HG03469 (cell line): ENCODE measurements around the gene MICA.
"Not testable (repeated sequence)": the region's sequence is repeated elsewhere in the genome, so short reads cannot be mapped to it uniquely, and the experiment has no call there.

Source experiments
- ATAC-seq: cut with Tn5 transposase; IDR thresholded peaks from one replicate; pipeline ENCODE4 v1.9.1; 2021; ENCODE audit warnings: mild to moderate bottlenecking, moderate library complexity, moderate number of reproducible peaks; ENCODE audit not compliant: unreplicated experiment

Gene MICA

DNA sequence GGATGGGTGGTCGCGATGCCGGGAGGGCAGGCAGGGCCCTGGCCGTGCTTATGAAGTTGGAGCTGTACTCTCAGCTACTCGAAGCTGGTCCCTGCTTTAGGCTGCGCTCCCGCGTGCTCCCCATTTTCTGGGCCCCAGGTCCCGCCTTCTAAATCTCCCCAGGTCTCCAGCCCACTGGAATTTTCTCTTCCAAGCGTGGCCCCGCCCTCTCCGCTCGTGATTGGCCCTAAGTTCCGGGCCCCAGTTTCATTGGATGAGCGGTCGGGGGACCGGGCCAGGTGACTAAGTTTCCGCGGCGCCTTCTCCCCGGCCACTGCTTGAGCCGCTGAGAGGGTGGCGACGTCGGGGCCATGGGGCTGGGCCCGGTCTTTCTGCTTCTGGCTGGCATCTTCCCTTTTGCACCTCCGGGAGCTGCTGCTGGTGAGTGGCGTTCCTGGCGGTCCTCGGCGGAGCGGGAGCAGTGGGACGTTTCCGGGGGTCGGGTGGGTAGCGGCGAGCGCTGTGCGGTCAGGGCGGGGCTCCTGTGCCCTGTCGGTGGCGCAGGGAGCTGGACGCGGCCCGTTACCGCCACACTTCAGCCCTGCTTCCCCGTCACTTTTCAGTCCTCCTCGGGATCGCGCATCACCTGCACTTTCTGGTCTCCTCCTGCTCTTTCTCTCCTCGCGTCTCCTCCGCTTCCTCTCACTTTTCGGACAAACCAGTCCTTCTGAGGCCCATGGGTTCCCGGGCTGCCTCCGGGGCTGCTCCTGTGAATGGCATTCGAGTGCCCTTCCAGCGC, at the start of gene MICA:
Gene MICA, plus strand, starts transcription at position 313 of the 778 bp plus-strand sequence. Its CDS starts 38 bp downstream, at position 351.
- no peak for ATAC-seq

- ATAC-seq, result no peak
Observed at GRCh38 chr6:31354158-31354863, 49.1 kb upstream of the MICA start.

DNA sequence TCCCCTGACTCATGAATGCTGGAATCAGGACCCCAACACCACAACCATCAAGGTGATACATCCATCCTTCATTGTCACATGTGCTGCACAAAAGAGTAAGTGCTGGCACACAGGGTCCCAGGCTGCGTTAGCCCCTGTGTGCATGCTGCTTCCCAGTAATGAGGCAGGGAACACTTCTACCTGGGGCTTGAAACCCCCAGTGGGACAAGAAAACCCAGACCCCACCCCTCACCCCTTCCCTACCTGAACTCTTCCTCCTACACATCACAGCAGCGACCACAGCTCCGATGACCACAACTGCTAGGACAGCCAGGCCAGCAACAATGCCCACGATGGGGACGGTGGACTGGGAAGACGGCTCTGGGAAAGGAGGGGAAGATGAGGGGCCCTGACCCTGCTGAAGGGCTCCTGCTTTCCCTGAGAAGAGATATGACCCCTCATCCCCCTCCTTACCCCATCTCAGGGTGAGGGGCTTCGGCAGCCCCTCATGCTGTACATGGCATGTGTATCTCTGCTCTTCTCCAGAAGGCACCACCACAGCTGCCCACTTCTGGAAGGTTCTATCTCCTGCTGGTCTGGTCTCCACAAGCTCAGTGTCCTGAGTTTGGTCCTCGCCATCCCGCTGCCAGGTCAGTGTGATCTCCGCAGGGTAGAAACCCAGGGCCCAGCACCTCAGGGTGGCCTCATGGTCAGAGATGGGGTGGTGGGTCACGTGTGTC, 48.4 kb upstream of the MICA start:
- no peak for ATAC-seq

- no peak for ATAC-seq
Observed at GRCh38 chr6:31355583-31355948, 47.8 kb upstream of the MICA start.

DNA sequence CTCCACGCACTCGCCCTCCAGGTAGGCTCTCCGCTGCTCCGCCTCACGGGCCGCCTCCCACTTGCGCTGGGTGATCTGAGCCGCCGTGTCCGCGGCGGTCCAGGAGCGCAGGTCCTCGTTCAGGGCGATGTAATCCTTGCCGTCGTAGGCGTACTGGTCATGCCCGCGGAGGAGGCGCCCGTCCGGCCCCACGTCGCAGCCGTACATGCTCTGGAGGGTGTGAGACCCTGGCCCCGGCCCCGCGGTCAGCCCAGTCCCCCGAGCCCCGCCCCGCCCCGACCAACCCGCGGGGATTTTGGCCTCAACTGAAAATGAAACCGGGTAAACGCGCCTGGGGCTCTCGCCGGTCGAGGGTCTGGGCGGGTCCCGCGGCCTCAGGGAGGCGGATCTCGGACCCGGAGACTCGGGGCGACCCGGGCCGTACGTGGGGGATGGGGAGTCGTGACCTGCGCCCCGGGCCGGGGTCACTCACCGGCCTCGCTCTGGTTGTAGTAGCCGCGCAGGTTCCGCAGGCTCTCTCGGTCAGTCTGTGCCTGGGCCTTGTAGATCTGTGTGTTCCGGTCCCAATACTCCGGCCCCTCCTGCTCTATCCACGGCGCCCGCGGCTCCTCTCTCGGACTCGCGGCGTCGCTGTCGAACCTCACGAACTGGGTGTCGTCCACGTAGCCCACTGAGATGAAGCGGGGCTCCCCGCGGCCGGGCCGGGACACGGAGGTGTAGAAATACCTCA, 47.0 kb upstream of the MICA start:
- ATAC-seq, result no peak

GRCh38 chr6:31356946-31357466, 46.4 kb upstream of the MICA start, which contains the start of gene HLA-B:
Gene HLA-B (minus strand): TSS chr6:31357179. CDS start chr6:31357158, 21 bp downstream.
- peak; percentile 80 for ATAC-seq

DNA sequence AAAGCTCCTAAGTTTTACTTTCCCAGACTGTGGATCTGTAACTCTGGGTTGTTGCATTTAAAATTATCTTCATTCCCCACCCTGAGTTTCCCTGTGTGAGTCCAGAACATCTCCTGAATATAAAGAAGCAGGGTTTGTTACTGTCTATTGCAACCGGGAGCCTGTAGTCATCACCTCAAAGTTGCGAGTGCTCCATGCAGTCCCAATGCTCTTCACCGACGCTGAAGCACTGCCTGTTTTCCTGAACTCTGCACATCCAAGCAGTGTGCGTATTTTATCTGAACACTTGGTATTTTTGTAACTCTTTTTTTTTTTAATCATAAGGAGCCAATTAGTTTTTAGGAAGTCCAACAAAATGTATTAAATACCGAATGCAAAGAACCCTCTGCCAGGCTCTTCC, 45.5 kb upstream of the MICA start:
- no peak for ATAC-seq

DNA sequence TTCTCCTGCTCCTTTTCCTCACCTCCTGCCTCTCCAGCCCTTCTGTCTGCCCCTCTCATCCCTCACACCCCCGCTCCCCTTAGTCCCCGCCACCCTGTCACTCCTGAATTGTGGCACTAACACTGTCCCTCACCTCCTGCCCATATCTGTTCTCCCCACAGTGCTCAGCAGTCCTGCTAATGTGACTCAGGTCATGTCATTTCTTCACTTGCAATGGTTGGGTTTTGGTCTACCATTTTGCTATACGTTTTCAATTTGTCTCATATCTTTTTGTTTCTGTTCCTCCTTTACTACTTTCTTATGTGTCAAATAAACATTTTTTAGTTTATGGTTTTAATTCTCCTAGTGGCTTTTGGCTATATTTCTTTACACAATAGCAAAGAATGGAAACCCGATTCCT, 45.1 kb upstream of the MICA start:
- no peak for ATAC-seq

GRCh38 chr6:31359581-31359980, 43.8 kb upstream of the MICA start:
- ATAC-seq, result no peak

DNA sequence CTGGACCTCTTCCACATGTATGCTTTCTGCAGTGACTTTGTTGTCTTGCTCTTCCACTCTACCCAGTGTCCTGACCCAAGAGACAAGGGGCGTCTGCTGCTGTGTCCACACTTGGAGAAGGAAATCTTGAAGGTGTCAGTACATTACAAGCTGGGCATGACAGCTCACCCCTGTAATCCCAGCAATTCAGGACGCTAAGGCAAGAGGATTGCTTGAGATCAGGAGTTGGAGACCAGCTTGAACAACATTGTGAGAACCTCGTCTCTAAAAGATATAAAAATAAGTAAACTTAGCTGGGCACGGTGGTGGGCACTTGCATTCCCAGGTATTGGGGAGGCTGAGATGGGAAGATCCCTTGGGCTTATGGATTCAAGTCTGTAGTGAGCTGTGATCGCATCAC, 40.6 kb upstream of the MICA start:
- ATAC-seq, result no peak

DNA sequence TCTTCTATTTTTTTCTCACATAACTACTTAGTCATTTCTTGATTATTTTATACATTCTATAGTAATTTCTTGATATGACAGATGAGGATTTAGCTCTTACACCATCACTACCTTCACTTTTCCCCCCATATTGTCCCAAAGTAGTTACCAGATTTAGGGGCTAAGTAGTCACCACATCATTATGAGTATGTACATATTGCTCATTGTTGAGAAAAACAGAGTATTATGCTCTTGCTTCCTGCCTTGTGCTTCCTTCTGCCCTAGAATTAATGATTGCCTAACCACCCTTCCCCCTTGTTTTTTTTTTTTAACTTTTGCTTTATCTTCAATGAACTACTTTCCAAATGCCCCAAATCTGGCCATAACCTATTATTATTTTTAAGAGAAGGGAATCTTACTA, 39.6 kb upstream of the MICA start:
- no peak for ATAC-seq

DNA sequence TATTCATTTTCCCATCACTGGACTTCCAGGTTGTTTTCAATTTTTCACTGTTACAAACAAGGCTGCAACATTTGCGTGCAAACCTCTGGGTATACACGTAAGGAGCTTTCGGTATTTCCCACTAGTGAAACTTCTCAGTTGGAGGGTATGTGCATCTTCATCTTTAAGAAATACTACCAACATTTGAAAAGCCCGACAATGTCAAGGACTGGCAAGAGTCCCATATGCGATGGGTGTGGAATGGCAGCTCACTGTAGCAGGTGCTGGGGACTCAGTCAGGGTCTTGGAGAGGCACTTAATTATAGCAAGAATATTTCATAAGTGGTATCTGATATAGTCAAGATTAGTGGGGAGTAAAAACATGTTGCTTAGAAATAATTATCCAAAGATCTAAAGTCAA, 37.5 kb upstream of the MICA start:
- no peak for ATAC-seq

DNA sequence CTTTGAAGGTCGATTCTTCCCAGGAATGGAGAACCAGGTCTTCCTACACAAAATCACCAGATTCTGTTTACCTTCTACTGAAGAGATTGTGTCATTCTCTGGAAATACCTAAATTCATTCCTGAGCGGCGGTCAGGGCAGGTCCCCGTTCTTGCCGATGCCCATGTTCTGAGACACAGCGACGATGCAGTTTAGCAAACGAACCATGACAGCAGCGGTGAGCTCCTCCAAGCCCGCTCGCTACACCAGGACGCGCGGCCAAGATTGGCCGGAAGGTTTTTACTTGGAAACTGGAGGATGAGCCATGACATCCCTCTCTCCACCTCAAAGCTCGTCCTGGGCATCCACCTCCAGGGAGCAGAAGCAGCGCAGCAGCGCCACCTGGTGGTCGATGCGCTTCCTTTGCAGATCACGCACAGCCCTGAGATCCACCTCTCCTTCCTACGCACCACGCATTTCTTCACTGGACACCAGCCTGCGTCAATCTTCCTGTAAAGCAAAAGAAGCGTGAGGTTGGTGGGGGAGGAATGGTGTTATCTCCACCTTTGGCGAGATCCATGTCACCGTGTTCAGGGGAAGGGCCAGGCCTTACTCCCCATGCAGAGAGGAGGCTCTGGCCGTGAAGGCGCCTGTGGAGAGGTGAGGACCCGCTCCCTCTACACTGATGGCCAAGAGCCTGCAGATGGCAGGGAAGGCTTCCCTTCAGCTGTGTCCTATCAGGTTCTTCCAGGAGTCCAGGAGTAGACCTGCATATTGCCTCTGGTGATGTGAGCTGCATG, 36.5 kb upstream of the MICA start:
- no peak for ATAC-seq

GRCh38 chr6:31368461-31368860, 34.9 kb upstream of the MICA start:
- no peak for ATAC-seq

GRCh38 chr6:31374118-31374517, 29.3 kb upstream of the MICA start:
- ATAC-seq, result not testable (repeated sequence)

- no peak for ATAC-seq
Observed at GRCh38 chr6:31375699-31376098, 27.7 kb upstream of the MICA start.

DNA sequence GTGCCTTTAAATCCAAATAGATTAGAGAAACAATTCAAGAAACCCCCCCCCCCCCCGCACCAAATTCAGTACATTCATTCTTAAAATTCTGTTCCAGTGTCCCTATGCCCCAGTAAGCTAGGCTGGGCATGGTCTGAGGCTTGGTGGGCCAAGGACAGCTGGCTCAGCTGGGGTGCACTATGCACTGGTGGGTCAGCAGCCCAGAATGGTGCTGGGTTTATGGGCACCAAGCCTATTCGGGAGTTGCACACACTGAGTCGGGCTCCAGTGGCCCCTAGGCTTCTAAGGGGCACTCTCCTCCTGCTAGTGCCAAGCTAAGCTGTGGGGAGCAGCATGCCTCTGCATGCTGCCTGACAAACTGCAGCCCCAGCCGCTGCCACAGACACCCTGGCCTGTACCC, 26.4 kb upstream of the MICA start:
- no peak for ATAC-seq

DNA sequence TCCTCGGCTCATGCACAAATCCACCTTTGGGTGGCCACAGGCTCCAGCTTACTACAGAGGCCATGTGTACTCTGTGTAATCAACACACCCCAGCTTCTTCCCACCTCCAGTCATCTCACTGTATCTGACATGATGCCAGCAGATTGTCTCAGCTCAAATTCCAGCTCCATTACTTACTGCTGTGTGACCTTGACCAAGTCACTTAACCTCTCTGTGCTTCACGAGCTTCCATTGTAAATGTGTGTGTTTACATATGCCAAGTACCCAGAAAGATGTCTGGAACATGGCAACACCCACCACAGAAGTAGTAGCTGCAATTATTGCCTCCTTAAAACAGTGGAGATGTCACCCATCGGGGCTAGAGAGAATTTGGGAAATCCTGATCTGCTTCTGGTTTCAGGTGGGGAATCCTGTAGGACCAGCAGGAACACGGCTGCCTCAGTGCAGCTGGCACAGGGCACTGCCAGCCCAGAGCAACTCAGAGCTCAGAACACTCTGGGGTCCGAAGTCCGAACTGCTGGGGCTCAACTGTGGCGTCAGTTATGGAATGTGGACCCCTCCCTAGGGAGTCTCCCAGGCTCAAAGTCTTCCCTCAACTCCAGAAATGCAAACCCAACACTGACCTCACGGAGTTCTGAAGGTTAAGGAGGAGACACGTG, 25.2 kb upstream of the MICA start:
- no peak for ATAC-seq

DNA sequence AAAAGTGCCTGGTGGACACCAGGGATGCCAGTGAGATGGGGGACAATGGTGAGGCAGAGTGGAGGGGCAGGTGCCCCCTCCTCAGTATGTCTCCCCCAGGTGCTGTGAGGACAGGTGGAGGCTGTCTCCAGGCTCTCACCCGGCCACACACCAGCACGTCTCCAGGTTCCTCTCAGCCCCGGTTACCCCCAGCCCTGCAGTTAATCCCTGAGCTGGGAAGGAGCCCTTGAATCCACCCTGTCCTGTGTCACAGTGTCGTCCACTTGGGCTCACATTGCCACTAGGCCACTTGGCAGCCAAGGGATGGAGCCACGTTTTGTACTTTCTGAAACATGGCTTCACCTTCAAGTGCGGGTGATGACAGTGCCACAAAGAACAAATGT, 24.7 kb upstream of the MICA start:
- no peak for ATAC-seq

DNA sequence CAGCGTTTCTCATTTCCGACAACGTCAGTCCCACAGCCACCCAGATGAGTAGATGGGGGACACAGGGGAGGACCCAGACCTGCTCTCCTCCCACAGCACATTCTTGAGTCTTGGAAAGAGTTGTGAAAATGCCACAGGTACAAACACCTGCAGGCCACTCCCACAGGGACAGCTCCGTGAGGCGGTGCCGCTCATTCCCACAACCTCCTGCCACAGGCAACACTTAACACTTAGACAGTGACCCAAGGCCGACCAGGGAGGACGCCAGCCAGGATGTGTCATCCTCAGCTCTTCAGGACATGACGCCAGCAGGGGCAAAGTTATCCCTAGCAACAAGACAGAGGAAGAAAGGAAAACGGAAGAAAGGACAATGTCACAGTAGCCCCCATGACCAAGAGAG, 23.5 kb upstream of the MICA start:
- no peak for ATAC-seq
